ENCODE results near the gene PDE4D. TPM values are rescaled to one million over a fixed set of nuclear protein-coding genes. Genes with fewer than 3 reads are reported as not detected.

PDE4D gene
- total RNA-seq, 2 experiments from 2014 or later, result 164 to 175 TPM

- Histone ChIP-seq H3K4me1 (ENCODE audit: insufficient read depth, low read length) (no peaks in the 10 kb centered on the region), H3K9me3 (ENCODE audit: control insufficient read depth in 1 of 2, insufficient read depth in 1 of 2, low read length in 2 of 2) (no peaks in the 10 kb centered on the region), H3K27ac (ENCODE audit: low read depth in 1 of 2, low read length in 2 of 2) (no peak overlapping the region), H3K36me3 (ENCODE audit: insufficient read depth, low read length) (no peaks in the 10 kb centered on the region), H3K27me3 (ENCODE audit: control insufficient read depth in 1 of 2, insufficient read depth in 2 of 2, low read length in 2 of 2) (peaks cover 0 to 11% of the 10 kb centered on the region in 2 experiments), H3K4me3 (ENCODE audit: low read length) (no peak overlapping the region)
- H3K9me3 Mint-ChIP-seq, result no peaks in the 10 kb centered on the region
- H3K4me3 Mint-ChIP-seq, result no peak overlapping the region
- H3K27me3 Mint-ChIP-seq, result no peaks in the 10 kb centered on the region
- H3K4me1 Mint-ChIP-seq (ENCODE audit: low read depth), result peaks cover 9% of the 10 kb centered on the region
- ATAC-seq (ENCODE audit: poor library complexity) (no peak), DNase-seq (no peak)
- intact Hi-C loops (cut with DNase I, micrococcal nuclease), result no loop called here
- ChIA-PET POLR2A (no interaction called here), CTCF (interaction anchor here (1.5 kb wide), 1 partner anchor 17 kb away, joined by 3 read pairs; no protein-coding TSS in a partner anchor)
- H3K27ac Mint-ChIP-seq, result no peak overlapping the region
- no peak for TF ChIP-seq CTCF (IDR thresholded peaks at IDR 0.05)
- no peaks in the 10 kb centered on the region for H3K36me3 Mint-ChIP-seq (ENCODE audit: low read depth)
Measured at GRCh38 chr5:59236986-59237385, 656.5 kb downstream of the PDE4D start.

- H3K4me3 ChIP-seq (ENCODE audit: low read length), result no peak overlapping the region
- Mint-ChIP-seq H3K27me3 (no peaks in the 10 kb centered on the region), H3K36me3 (ENCODE audit: low read depth) (no peaks in the 10 kb centered on the region), H3K9me3 (no peaks in the 10 kb centered on the region), H3K4me3 (no peak overlapping the region), H3K27ac (no peak overlapping the region), H3K4me1 (ENCODE audit: low read depth) (peaks cover 9% of the 10 kb centered on the region)
- ChIA-PET CTCF (interaction anchor here (1.5 kb wide), 1 partner anchor 17 kb away, joined by 3 read pairs; no protein-coding TSS in a partner anchor), POLR2A (no interaction called here)
- peaks cover 0 to 11% of the 10 kb centered on the region in 2 experiments for H3K27me3 ChIP-seq (ENCODE audit: control insufficient read depth in 1 of 2, insufficient read depth in 2 of 2, low read length in 2 of 2)
- intact Hi-C loops (cut with DNase I, micrococcal nuclease), result no loop called here
- H3K36me3 ChIP-seq (ENCODE audit: insufficient read depth, low read length), result no peaks in the 10 kb centered on the region
- H3K27ac ChIP-seq (ENCODE audit: low read depth in 1 of 2, low read length in 2 of 2), result no peak overlapping the region
- no peaks in the 10 kb centered on the region for H3K9me3 ChIP-seq (ENCODE audit: control insufficient read depth in 1 of 2, insufficient read depth in 1 of 2, low read length in 2 of 2)
- no peak for TF ChIP-seq CTCF (IDR thresholded peaks at IDR 0.05)
- DNase-seq (no peak), ATAC-seq (ENCODE audit: poor library complexity) (no peak)
- H3K4me1 ChIP-seq (ENCODE audit: insufficient read depth, low read length), result no peaks in the 10 kb centered on the region
Measured at GRCh38 chr5:59236448-59236847, 657.1 kb downstream of the PDE4D start.

GRCh38 chr5:59234236-59234635 is 659.3 kb downstream of the PDE4D start:
- Mint-ChIP-seq H3K9me3 (no peaks in the 10 kb centered on the region), H3K36me3 (ENCODE audit: low read depth) (no peaks in the 10 kb centered on the region), H3K27me3 (no peaks in the 10 kb centered on the region), H3K4me3 (no peak overlapping the region), H3K4me1 (ENCODE audit: low read depth) (peaks cover 9% of the 10 kb centered on the region), H3K27ac (no peak overlapping the region)
- intact Hi-C loops (cut with DNase I, micrococcal nuclease), result no loop called here
- H3K27ac ChIP-seq (ENCODE audit: low read depth in 1 of 2, low read length in 2 of 2), result no peak overlapping the region
- no peaks in the 10 kb centered on the region for H3K4me1 ChIP-seq (ENCODE audit: insufficient read depth, low read length)
- ATAC-seq (ENCODE audit: poor library complexity), result no peak
- H3K27me3 ChIP-seq (ENCODE audit: control insufficient read depth in 1 of 2, insufficient read depth in 2 of 2, low read length in 2 of 2), result no peaks in the 10 kb centered on the region
- H3K4me3 ChIP-seq (ENCODE audit: low read length), result no peak overlapping the region
- no peak for TF ChIP-seq CTCF (IDR thresholded peaks at IDR 0.05)
- no peaks in the 10 kb centered on the region for H3K9me3 ChIP-seq (ENCODE audit: control insufficient read depth in 1 of 2, insufficient read depth in 1 of 2, low read length in 2 of 2)
- H3K36me3 ChIP-seq (ENCODE audit: insufficient read depth, low read length), result no peaks in the 10 kb centered on the region
- CTCF ChIA-PET, result no interaction called here
- no peak for DNase-seq
- POLR2A ChIA-PET, result interaction anchor here (0.6 kb wide), 1 partner anchor 1113 kb away, joined by 3 read pairs; no protein-coding TSS in a partner anchor
